MV-4-11 (cell line): ENCODE measurements around the gene NMD3.

Experiments
- DNase-seq: peaks from one replicate; lab custom pipeline; 2025; lab: John Stamatoyannopoulos, UW

The NMD3 gene

GRCh38 chr3:161231861-161232260 is 10.8 kb downstream of the NMD3 start:
- no peak for DNase-seq

- no peak for DNase-seq
Observed at GRCh38 chr3:161233557-161233956, 12.4 kb downstream of the NMD3 start.

GRCh38 chr3:161236240-161236639 is 15.1 kb downstream of the NMD3 start:
- DNase-seq, result no peak

GRCh38 chr3:161239700-161240099 is 18.6 kb downstream of the NMD3 start:
- no peak for DNase-seq

GRCh38 chr3:161244538-161244937 is 23.4 kb downstream of the NMD3 start:
- no peak for DNase-seq

- no peak for DNase-seq
Observed at GRCh38 chr3:161247049-161247448, 25.9 kb downstream of the NMD3 start.

GRCh38 chr3:161250116-161250515 is 29.0 kb downstream of the NMD3 start:
- no peak for DNase-seq

GRCh38 chr3:161251716-161252115 is 30.6 kb downstream of the NMD3 start:
- DNase-seq, result no peak

- DNase-seq, result no peak
Observed at GRCh38 chr3:161252143-161252542, 31.0 kb downstream of the NMD3 start.

- no peak for DNase-seq
Observed at GRCh38 chr3:161253711-161254110, 32.6 kb downstream of the NMD3 start.

GRCh38 chr3:161254861-161255260 is 33.8 kb downstream of the NMD3 start:
- DNase-seq, result no peak

- DNase-seq, result peak; percentile 31
Observed at GRCh38 chr3:161263057-161263456, 41.9 kb downstream of the NMD3 start.

- no peak for DNase-seq
Observed at GRCh38 chr3:161264852-161265251, 43.7 kb downstream of the NMD3 start.

GRCh38 chr3:161265916-161266571 is 44.9 kb downstream of the NMD3 start:
- DNase-seq, result no peak

- no peak for DNase-seq
Observed at GRCh38 chr3:161266731-161267150, 45.6 kb downstream of the NMD3 start.

GRCh38 chr3:161267646-161268045 is 46.5 kb downstream of the NMD3 start:
- no peak for DNase-seq

GRCh38 chr3:161268601-161269000 is 47.5 kb downstream of the NMD3 start:
- DNase-seq, result no peak

GRCh38 chr3:161270991-161271390 is 49.9 kb downstream of the NMD3 start:
- no peak for DNase-seq

GRCh38 chr3:161271646-161272045 is 50.5 kb downstream of the NMD3 start:
- no peak for DNase-seq

- no peak for DNase-seq
Observed at GRCh38 chr3:161272524-161272923, 51.4 kb downstream of the NMD3 start.

GRCh38 chr3:161273589-161274218 is 52.6 kb downstream of the NMD3 start:
- DNase-seq, result peak; percentile 32

GRCh38 chr3:161274691-161275298 is 53.7 kb downstream of the NMD3 start:
- peak; percentile 43 for DNase-seq

- DNase-seq, result no peak
Observed at GRCh38 chr3:161275919-161276318, 54.8 kb downstream of the NMD3 start.
